Suprapubic skin (tissue), 4 donors: ENCODE results near the gene GRID1. TPM values are rescaled to one million over a fixed set of nuclear protein-coding genes. Genes with fewer than 3 reads are reported as not detected.

Source experiments
- DNase-seq, 2 donors: peaks; one replicate each; pipeline ENCODE4 v3.0.0-alpha.2; 2019; ENCODE audit warnings: low spot score in 2 of 2
- H3K27ac ChIP-seq: fragments of 200-600 bp; sonication (generic); one replicate; pipeline ENCODE4 v1.5.1; 2019
- H3K27me3 ChIP-seq: fragments of 200-600 bp; sonication (generic); one replicate; pipeline ENCODE4 v1.5.1; 2019
- H3K36me3 ChIP-seq: fragments of 200-600 bp; sonication (generic); one replicate; pipeline ENCODE4 v1.5.1; 2019
- H3K4me1 ChIP-seq: fragments of 200-600 bp; sonication (generic); one replicate; pipeline ENCODE4 v1.5.1; 2019
- H3K4me3 ChIP-seq: fragments of 200-600 bp; sonication (generic); one replicate; pipeline ENCODE4 v1.5.1; 2019; ENCODE audit warnings: mild to moderate bottlenecking
- H3K9me3 ChIP-seq: fragments of 200-600 bp; sonication (generic); one replicate; pipeline ENCODE4 v1.5.1; 2019
- EP300 ChIP-seq: sonication (generic); formaldehyde crosslinking; IDR thresholded peaks from one replicate; pipeline ENCODE4 v1.6.1; 2017; ENCODE audit warnings: antibody characterized with exemption
- POLR2A ChIP-seq, 2 donors: fragments of 450-650 bp; IDR thresholded peaks; one replicate each; pipeline ENCODE4 v1.6.1; 2017; ENCODE audit warnings: antibody characterized with exemption in 2 of 2, mild to moderate bottlenecking in 2 of 2, moderate library complexity in 2 of 2
- POLR2AphosphoS5 ChIP-seq, 3 donors: sonication (generic); formaldehyde crosslinking; IDR thresholded peaks; one replicate each; pipeline ENCODE4 v1.6.1; 2017; ENCODE audit warnings: antibody characterized with exemption in 3 of 3
- WGBS: methylation state at CpG from one replicate; pipeline ENCODE4 v1.1.5; 2018; 5-methylcytosine and 5-hydroxymethylcytosine counted together
- total RNA-seq, 4 donors: library from RNA; depleted of rRNA; stranded (reverse); fragments of >200 nt; gene quantifications; one replicate each; pipeline ENCODE4 v1.1.0, GENCODE V29; 2016
- TF ChIP-seq, protein P1 (sequence below), 2 donors: fragments of 200-600 bp in 1 of 2; fragments of 450-650 bp in 1 of 2; sonication (generic) in 1 of 2; IDR thresholded peaks; one replicate each; pipeline ENCODE4 v1.5.1; 2016 to 2019; ENCODE audit warnings: antibody characterized with exemption in 2 of 2, mild to moderate bottlenecking in 1 of 2, moderate library complexity in 1 of 2

The GRID1 gene
- total RNA-seq, 4 donors from 2014 or later: 1.8 to 3.1 (median 2.4) TPM

DNA sequence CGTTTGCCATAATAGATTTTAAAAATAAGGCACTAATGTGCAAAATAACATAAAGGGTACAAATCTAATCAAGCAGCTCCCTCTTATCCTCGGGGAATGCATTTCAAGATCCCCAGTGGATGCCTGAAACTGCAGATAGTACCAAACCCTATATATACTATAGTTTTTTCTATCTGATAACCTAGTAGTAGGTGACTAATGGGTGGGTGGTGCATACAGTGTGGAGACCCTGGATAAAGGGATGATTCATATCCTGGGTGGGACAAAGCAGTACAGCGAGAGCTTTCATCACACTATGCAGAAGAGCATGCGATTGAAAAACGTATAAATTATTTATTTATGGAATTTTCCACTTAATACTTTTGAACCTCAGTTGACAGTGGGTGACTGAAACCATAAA, 464.5 kb downstream of the GRID1 start:
- no peak for TF ChIP-seq POLR2A (IDR thresholded peaks at IDR 0.05)
- TF ChIP-seq POLR2AphosphoS5 (IDR thresholded peaks at IDR 0.05): no peak
- TF ChIP-seq, protein P1, sequence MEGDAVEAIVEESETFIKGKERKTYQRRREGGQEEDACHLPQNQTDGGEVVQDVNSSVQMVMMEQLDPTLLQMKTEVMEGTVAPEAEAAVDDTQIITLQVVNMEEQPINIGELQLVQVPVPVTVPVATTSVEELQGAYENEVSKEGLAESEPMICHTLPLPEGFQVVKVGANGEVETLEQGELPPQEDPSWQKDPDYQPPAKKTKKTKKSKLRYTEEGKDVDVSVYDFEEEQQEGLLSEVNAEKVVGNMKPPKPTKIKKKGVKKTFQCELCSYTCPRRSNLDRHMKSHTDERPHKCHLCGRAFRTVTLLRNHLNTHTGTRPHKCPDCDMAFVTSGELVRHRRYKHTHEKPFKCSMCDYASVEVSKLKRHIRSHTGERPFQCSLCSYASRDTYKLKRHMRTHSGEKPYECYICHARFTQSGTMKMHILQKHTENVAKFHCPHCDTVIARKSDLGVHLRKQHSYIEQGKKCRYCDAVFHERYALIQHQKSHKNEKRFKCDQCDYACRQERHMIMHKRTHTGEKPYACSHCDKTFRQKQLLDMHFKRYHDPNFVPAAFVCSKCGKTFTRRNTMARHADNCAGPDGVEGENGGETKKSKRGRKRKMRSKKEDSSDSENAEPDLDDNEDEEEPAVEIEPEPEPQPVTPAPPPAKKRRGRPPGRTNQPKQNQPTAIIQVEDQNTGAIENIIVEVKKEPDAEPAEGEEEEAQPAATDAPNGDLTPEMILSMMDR (IDR thresholded peaks at IDR 0.05): no peak
- no peak for TF ChIP-seq EP300

DNA sequence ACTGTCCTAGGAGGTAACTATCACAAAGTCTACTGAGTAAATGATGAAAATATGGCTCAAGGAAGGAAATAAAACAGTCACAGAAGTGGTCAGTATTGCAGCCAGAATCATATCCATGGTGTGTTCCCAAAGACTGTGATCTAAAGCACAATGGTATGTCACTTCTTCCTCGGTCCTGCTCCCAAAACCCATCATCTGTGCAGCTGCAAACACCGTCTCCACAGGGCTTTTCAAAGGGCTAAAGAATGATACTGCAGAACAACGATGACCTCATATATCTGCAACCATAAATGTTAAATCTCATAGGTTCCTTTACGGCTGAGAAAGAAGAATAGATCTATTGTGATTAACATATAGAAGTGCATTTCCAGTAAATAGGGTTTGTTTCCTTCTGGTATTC, 465.0 kb downstream of the GRID1 start:
- Histone ChIP-seq H3K9me3 (no peaks in the 10 kb centered on the region), H3K27me3 (no peaks in the 10 kb centered on the region), H3K4me1 (no peaks in the 10 kb centered on the region), H3K4me3 (no peak overlapping the region), H3K27ac (no peak overlapping the region), H3K36me3 (no peaks in the 10 kb centered on the region)
- no peak for DNase-seq
- 93% methylated on average over 4 of the region's 4 CpGs for WGBS
- no peak for TF ChIP-seq EP300

More for the DNA sequence above, 464.5 kb downstream of the GRID1 start:
- H3K4me1 ChIP-seq: no peaks in the 10 kb centered on the region
- WGBS: 73% methylated on average over 5 of the region's 5 CpGs
- H3K27me3 ChIP-seq: no peaks in the 10 kb centered on the region
- H3K27ac ChIP-seq: no peak overlapping the region
- DNase-seq: no peak
- H3K4me3 ChIP-seq: no peak overlapping the region
- no peaks in the 10 kb centered on the region for H3K9me3 ChIP-seq
- H3K36me3 ChIP-seq: no peaks in the 10 kb centered on the region

DNA sequence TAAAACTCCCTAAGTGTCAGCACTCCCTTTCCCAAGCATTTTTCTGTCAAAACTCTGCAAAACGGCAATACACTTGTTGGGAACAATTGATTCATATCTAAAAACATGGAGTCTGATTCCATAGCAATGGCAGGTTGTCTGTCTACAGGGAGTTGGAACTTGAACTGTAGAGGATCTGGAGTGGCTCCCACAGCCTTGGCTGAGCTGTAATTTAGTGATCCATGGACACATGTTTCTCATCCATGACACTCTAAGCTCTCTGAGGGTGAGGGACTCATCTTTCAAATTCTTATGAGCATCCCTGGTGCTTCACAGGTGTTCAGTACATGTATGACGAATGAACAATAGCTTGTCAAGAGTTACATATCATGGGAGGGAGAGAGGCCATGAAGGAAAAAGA, 466.1 kb downstream of the GRID1 start:
- Histone ChIP-seq H3K4me3 (no peak overlapping the region), H3K36me3 (no peaks in the 10 kb centered on the region), H3K27me3 (no peaks in the 10 kb centered on the region), H3K27ac (no peak overlapping the region), H3K4me1 (no peaks in the 10 kb centered on the region), H3K9me3 (no peaks in the 10 kb centered on the region)
- WGBS: 76% methylated on average over 2 of the region's 2 CpGs
- TF ChIP-seq EP300 (no peak), POLR2A (IDR thresholded peaks at IDR 0.05) (no peak), POLR2AphosphoS5 (IDR thresholded peaks at IDR 0.05) (no peak)
- TF ChIP-seq, protein P1 (IDR thresholded peaks at IDR 0.05): no peak
- DNase-seq: no peak

DNA sequence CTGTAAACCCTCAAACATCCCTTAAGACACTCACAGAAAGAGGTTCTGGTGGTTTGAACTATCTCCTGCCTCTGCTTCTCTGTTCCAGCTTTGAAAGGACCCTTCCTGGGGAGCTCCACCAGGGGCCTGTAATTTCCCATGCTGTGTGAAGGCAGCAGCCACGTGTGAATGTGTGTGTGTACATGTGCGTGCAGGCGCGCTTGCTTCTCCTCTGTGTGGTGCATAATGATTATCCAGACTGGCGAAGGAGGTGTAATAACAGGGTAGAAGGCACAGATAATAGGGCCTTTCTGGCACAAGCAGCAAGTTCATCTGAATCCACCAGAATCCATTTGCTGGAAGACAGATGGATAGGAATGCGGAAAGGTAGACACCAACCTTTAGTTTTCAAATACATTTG, 466.5 kb downstream of the GRID1 start:
- DNase-seq: no peak
- TF ChIP-seq, protein P1 (IDR thresholded peaks at IDR 0.05): no peak
- TF ChIP-seq POLR2A (IDR thresholded peaks at IDR 0.05): no peak
- TF ChIP-seq EP300: no peak
- TF ChIP-seq POLR2AphosphoS5 (IDR thresholded peaks at IDR 0.05): no peak
- no peaks in the 10 kb centered on the region for H3K27me3 ChIP-seq
- no peak overlapping the region for H3K27ac ChIP-seq
- no peaks in the 10 kb centered on the region for H3K4me1 ChIP-seq
- no peak overlapping the region for H3K4me3 ChIP-seq
- H3K36me3 ChIP-seq: no peaks in the 10 kb centered on the region
- WGBS: 89% methylated on average over 6 of the region's 6 CpGs
- no peaks in the 10 kb centered on the region for H3K9me3 ChIP-seq

DNA sequence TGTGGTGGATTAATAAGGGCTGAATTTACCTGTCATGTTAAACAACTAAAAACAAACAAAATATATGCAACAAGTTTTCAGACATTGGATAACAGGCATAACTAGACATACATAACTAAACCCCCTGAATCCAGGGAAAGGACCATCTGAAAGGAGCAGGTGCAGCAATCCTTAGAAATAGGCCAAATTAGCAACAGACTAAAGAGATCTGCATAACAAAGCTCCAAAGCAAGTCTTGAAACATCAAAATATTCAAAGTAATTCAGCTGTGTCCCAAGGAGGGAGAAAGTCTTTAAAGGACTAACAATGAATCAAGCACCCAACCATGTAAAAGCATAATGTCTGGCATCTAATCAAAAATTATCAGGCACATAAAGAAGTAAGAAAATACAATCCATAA, 475.1 kb downstream of the GRID1 start:
- Histone ChIP-seq H3K9me3 (no peaks in the 10 kb centered on the region), H3K4me1 (no peaks in the 10 kb centered on the region), H3K27me3 (no peaks in the 10 kb centered on the region), H3K36me3 (no peaks in the 10 kb centered on the region), H3K27ac (no peak overlapping the region), H3K4me3 (no peak overlapping the region)
- no peak for TF ChIP-seq EP300
- TF ChIP-seq POLR2A (IDR thresholded peaks at IDR 0.05): no peak
- TF ChIP-seq, protein P1 (IDR thresholded peaks at IDR 0.05): no peak
- no peak for TF ChIP-seq POLR2AphosphoS5 (IDR thresholded peaks at IDR 0.05)
- no peak for DNase-seq

DNA sequence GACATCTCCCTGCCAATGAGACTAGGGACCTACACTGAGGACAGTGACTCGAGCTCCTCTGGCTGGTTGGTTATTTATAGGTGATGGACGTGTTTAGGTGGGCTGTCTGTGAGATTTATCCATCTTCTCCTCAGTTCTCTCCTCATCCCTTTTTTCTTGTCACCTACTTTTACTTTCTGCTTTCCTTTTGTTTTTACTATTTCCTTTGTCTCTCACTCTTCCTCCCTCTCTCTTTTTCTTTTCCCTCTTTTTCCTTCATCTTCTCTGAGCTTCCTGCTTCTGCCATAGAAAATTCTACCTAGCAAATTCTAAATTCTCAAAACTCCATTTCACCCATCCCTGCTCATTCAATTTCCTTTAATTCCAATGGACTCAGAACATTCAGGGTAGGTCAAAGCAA, 478.0 kb downstream of the GRID1 start:
- H3K27me3 ChIP-seq: no peaks in the 10 kb centered on the region
- H3K9me3 ChIP-seq: no peaks in the 10 kb centered on the region
- H3K27ac ChIP-seq: no peak overlapping the region
- no peak overlapping the region for H3K4me3 ChIP-seq
- no peak for DNase-seq
- 79% methylated on average over 2 of the region's 2 CpGs for WGBS
- no peaks in the 10 kb centered on the region for H3K36me3 ChIP-seq
- no peak for TF ChIP-seq POLR2A (IDR thresholded peaks at IDR 0.05)
- TF ChIP-seq POLR2AphosphoS5 (IDR thresholded peaks at IDR 0.05): no peak
- no peak for TF ChIP-seq EP300
- TF ChIP-seq, protein P1 (IDR thresholded peaks at IDR 0.05): no peak
- no peaks in the 10 kb centered on the region for H3K4me1 ChIP-seq
